Measurements from ENCODE around the gene LHX2.
"Not testable (repeated sequence)": the region's sequence is repeated elsewhere in the genome, so short reads cannot be mapped to it uniquely, and the experiment has no call there.

LHX2 gene

GRCh38 chr9:124011460-124012301, at the start of gene LHX2:
LHX2 (plus strand) TSS chr9:124011768; CDS start chr9:124012349, 581 bp downstream.
- no peak for DNase-seq (ENCODE audit: low read depth in 2 of 2, low spot score in 1 of 2)

GRCh38 chr9:123964761-123965160, 46.8 kb upstream of the LHX2 start:
- DNase-seq (ENCODE audit: low read depth in 2 of 2, low spot score in 1 of 2) = no peak

- no peak for DNase-seq (ENCODE audit: low read depth in 2 of 2, low spot score in 1 of 2)
Observed at GRCh38 chr9:123965801-123966686, 45.5 kb upstream of the LHX2 start.

- no peak for DNase-seq (ENCODE audit: low read depth in 2 of 2, low spot score in 1 of 2)
Observed at GRCh38 chr9:123967323-123967722, 44.2 kb upstream of the LHX2 start.

GRCh38 chr9:123972618-123973017, 39.0 kb upstream of the LHX2 start:
- DNase-seq (ENCODE audit: low read depth in 2 of 2, low spot score in 1 of 2) = no peak

GRCh38 chr9:123973590-123974223, 37.9 kb upstream of the LHX2 start:
- no peak for DNase-seq (ENCODE audit: low read depth in 2 of 2, low spot score in 1 of 2)

GRCh38 chr9:123974471-123974870, 37.1 kb upstream of the LHX2 start:
- no peak for DNase-seq (ENCODE audit: low read depth in 2 of 2, low spot score in 1 of 2)

GRCh38 chr9:123975871-123976270, 35.7 kb upstream of the LHX2 start:
- DNase-seq (ENCODE audit: low read depth in 2 of 2, low spot score in 1 of 2) = no peak

- DNase-seq (ENCODE audit: low read depth in 2 of 2, low spot score in 1 of 2) = not testable (repeated sequence)
Observed at GRCh38 chr9:123976579-123976978, 35.0 kb upstream of the LHX2 start.

- DNase-seq (ENCODE audit: low read depth in 2 of 2, low spot score in 1 of 2) = no peak
Observed at GRCh38 chr9:123978981-123979380, 32.6 kb upstream of the LHX2 start.

- DNase-seq (ENCODE audit: low read depth in 2 of 2, low spot score in 1 of 2) = no peak
Observed at GRCh38 chr9:123982535-123982934, 29.0 kb upstream of the LHX2 start.

- no peak for DNase-seq (ENCODE audit: low read depth in 2 of 2, low spot score in 1 of 2)
Observed at GRCh38 chr9:123983047-123983446, 28.5 kb upstream of the LHX2 start.

GRCh38 chr9:123984802-123985201, 26.8 kb upstream of the LHX2 start:
- no peak for DNase-seq (ENCODE audit: low read depth in 2 of 2, low spot score in 1 of 2)

GRCh38 chr9:123985869-123986268, 25.7 kb upstream of the LHX2 start:
- DNase-seq (ENCODE audit: low read depth in 2 of 2, low spot score in 1 of 2) = no peak

- DNase-seq (ENCODE audit: low read depth in 2 of 2, low spot score in 1 of 2) = no peak
Observed at GRCh38 chr9:123990427-123990826, 21.1 kb upstream of the LHX2 start.

GRCh38 chr9:123992679-123993078, 18.9 kb upstream of the LHX2 start:
- DNase-seq (ENCODE audit: low read depth in 2 of 2, low spot score in 1 of 2) = not testable (repeated sequence)

- no peak for DNase-seq (ENCODE audit: low read depth in 2 of 2, low spot score in 1 of 2)
Observed at GRCh38 chr9:123996731-123997421, 14.7 kb upstream of the LHX2 start.

- no peak for DNase-seq (ENCODE audit: low read depth in 2 of 2, low spot score in 1 of 2)
Observed at GRCh38 chr9:123997665-123998277, 13.8 kb upstream of the LHX2 start.

- no peak for DNase-seq (ENCODE audit: low read depth in 2 of 2, low spot score in 1 of 2)
Observed at GRCh38 chr9:123998278-123998925, 13.2 kb upstream of the LHX2 start.

All from stimulated activated CD8-positive, alpha-beta memory T cell treated with anti-CD3 and anti-CD28 coated beads, Interleukin-4, amount 100 ng/mL, for 4 hours (primary cell).